HUES64 (cell line): ENCODE results near the gene CHD1.

Source experiments
- H3K27ac ChIP-seq: 2 replicates; pipeline ENCODE4 v1.7.0; 2013; ENCODE audit warnings: low read depth, low read length, inconsistent platforms
- H3K27me3 ChIP-seq: 2 replicates; pipeline ENCODE4 v1.6.1; 2013; ENCODE audit warnings: mild to moderate bottlenecking, low read length; ENCODE audit not compliant: insufficient read depth
- H3K36me3 ChIP-seq: 2 replicates; pipeline ENCODE4 v1.6.1; 2013; ENCODE audit warnings: mild to moderate bottlenecking, low read length; ENCODE audit not compliant: insufficient read depth
- H3K4me1 ChIP-seq: 2 replicates; pipeline ENCODE4 v1.6.1; 2013; ENCODE audit warnings: mild to moderate bottlenecking, low read length, moderate library complexity; ENCODE audit not compliant: insufficient read depth
- H3K4me3 ChIP-seq: 2 replicates; pipeline ENCODE4 v1.5.1; 2013; ENCODE audit warnings: mild to moderate bottlenecking, low read length, moderate library complexity
- H3K9ac ChIP-seq: 2 replicates; pipeline ENCODE4 v1.6.1; 2013; ENCODE audit warnings: mild to moderate bottlenecking, low read depth, low read length
- H3K9me3 ChIP-seq: 2 replicates; pipeline ENCODE4 v1.6.1; 2013; ENCODE audit warnings: low read depth, low read length; ENCODE audit not compliant: insufficient read depth
- WGBS: fragments of 150-250, 120-280 bp; methylation state at CpG from one replicate; pipeline ENCODE4 v1.1.7; 2013; ENCODE audit warnings: missing lambda C conversion rate; 5-methylcytosine and 5-hydroxymethylcytosine counted together

CHD1 gene

DNA sequence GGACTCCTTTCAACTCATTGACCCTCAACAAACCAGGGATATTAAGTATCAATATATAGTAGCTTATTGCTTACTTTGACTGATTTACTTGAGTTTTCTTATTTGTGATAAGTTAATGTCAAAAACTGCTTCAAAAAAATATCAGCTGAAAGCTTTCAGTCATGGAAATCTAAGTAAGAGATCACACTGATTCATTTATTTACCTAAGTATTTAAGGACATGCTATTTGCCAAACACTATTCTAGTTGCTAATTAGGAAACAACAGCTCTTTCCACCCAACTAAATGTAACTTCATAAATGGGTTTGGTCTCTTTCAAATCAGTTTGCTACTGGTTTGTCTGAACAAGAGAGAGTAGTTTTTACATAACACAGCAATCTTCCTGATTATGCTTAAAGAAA is 48.2 kb downstream of the CHD1 start:
- no peak overlapping the region for H3K9ac ChIP-seq
- H3K27me3 ChIP-seq = no peaks in the 10 kb centered on the region
- no peaks in the 10 kb centered on the region for H3K9me3 ChIP-seq
- no peaks in the 10 kb centered on the region for H3K4me1 ChIP-seq
- peaks cover 95% of the 10 kb centered on the region for H3K36me3 ChIP-seq
- no peak overlapping the region for H3K4me3 ChIP-seq
- no peak overlapping the region for H3K27ac ChIP-seq

DNA sequence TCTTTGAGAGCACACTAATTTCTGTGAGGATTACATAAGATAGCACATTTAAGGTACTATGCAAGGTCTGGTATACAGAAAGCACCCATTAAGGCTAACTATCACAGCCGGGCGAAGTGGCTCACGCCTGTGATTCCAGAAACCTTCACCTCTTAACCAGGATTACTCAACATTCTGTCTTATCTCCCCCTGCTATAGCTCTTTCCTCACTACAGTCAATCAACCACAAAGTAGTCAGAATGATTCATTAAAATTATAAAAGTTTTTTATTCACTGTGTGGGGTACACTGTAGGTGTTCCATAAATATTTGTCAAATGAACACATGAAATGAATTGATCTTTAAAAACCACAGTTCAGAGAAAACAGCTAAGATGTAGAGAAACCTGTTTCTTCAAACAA is 48.7 kb downstream of the CHD1 start:
- WGBS = 92% methylated on average over 3 of the region's 3 CpGs
- Histone ChIP-seq H3K9me3 (no peaks in the 10 kb centered on the region), H3K9ac (no peak overlapping the region), H3K4me1 (no peaks in the 10 kb centered on the region), H3K27me3 (no peaks in the 10 kb centered on the region), H3K4me3 (no peak overlapping the region), H3K36me3 (peaks cover 95% of the 10 kb centered on the region), H3K27ac (no peak overlapping the region)

DNA sequence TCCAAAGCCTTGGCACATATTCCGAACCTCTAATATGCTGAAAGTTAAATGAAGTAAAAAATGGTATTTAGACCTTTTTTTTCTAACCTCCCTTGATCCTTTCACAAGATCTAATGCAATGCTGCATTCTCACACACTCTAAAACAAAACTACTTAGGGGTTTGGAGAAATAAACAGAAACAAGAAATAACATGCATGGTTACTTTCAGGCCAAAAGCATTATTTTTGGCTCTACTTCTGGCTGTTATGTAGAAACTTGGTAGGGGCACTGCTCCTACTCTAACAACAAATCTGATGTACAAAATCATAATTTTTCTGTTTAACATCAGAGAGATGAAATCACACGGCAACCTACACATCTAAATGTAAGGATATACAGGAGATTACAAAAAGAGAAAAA is 51.2 kb downstream of the CHD1 start:
- no peak overlapping the region for H3K9ac ChIP-seq
- H3K9me3 ChIP-seq = no peaks in the 10 kb centered on the region
- no peaks in the 10 kb centered on the region for H3K4me1 ChIP-seq
- peaks cover 100% of the 10 kb centered on the region for H3K36me3 ChIP-seq
- no peaks in the 10 kb centered on the region for H3K27me3 ChIP-seq
- no peak overlapping the region for H3K4me3 ChIP-seq
- no CpG with 5 or more reads among the region's 2 CpGs for WGBS
- H3K27ac ChIP-seq = no peak overlapping the region

DNA sequence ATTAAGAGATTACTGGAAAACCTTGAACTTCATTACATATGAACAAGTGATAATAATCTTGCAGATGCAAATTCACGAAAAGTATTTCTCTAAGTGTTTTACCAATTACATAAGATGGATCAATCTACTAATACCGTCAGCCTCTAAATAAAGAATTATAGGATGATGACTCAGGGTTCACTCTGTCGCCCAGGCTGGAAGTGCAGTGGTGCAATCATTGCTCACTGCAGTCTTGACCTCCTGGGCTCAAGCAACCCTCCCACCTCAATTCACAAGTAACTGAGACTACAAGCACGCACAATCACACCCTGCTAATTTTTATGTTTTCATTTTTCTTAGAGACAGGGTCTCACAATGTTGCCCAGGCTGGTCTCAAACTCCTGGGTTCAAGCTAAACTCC is 56.1 kb downstream of the CHD1 start:
- H3K9me3 ChIP-seq = no peaks in the 10 kb centered on the region
- 93% methylated on average over 3 of the region's 4 CpGs for WGBS
- H3K4me1 ChIP-seq = no peaks in the 10 kb centered on the region
- no peaks in the 10 kb centered on the region for H3K27me3 ChIP-seq
- H3K4me3 ChIP-seq = no peak overlapping the region
- peaks cover 100% of the 10 kb centered on the region for H3K36me3 ChIP-seq
- H3K27ac ChIP-seq = no peak overlapping the region
- no peak overlapping the region for H3K9ac ChIP-seq

DNA sequence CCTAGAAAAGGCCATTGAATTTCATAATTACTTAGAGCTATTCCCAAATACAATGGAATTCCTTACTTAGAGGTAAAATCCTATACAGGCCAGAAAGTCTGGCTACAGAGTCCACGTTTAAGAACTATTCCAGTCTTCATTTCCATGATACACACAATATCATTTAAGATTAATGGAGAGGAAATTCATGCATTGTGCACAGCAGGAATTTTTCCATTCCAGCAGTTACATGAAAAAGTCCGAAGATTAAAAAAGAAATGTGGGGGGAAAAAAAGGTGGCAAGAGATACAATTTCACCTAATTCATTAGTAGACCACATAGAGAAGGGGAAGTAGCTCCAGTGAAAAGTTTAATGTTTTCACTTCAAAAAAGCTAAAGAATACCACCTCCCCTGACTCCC is 63.1 kb downstream of the CHD1 start:
- 90% methylated on average over 2 of the region's 2 CpGs for WGBS
- no peak overlapping the region for H3K9ac ChIP-seq
- H3K9me3 ChIP-seq = no peaks in the 10 kb centered on the region
- H3K4me1 ChIP-seq = no peaks in the 10 kb centered on the region
- H3K4me3 ChIP-seq = no peak overlapping the region
- H3K27ac ChIP-seq = no peak overlapping the region
- H3K36me3 ChIP-seq = peaks cover 100% of the 10 kb centered on the region
- no peaks in the 10 kb centered on the region for H3K27me3 ChIP-seq

DNA sequence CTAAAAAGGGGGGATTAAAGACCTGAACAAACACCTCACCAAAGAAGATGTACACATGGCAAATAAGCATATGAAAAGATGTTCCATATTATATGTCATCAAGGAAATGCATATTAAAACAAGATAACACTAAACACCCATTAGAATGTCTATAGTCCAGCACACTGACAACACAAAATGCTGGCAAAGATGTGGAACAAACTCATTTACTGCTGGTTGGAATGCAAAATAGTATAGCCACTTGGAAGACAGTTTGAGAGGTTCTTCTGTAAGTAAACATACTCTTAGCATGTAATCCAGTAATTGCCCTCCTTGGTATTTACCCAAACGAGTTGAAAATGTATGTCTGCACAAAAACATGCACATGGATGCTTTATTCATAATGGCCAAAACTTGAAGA is 81.8 kb downstream of the CHD1 start:
- H3K9me3 ChIP-seq = peaks cover 29% of the 10 kb centered on the region
- H3K9ac ChIP-seq = no peak overlapping the region
- no peaks in the 10 kb centered on the region for H3K27me3 ChIP-seq
- WGBS = 100% methylated on average over 1 of the region's 1 CpG
- H3K27ac ChIP-seq = no peak overlapping the region
- no peaks in the 10 kb centered on the region for H3K4me1 ChIP-seq
- no peak overlapping the region for H3K4me3 ChIP-seq
- no peaks in the 10 kb centered on the region for H3K36me3 ChIP-seq

DNA sequence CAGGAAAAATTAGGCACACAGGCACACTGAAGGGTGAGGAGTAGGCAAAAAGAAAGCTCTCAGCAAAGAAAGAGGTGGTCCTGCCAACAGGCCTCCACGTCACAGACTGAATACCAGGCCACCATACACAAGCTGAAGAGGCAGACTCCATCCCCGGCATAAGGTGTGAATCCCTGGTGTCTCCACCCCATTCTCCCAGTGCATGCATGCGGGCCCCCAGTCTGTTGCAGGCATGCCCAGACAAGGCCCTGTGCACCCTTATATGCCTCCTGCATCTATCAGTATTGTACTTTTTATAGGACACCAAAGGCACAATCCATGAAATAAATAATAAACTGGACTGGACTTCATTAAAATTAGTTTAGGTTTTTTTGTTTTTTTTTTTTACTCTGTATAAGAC is 82.3 kb downstream of the CHD1 start:
- H3K27me3 ChIP-seq = no peaks in the 10 kb centered on the region
- no peak overlapping the region for H3K9ac ChIP-seq
- no peaks in the 10 kb centered on the region for H3K4me1 ChIP-seq
- H3K27ac ChIP-seq = no peak overlapping the region
- no peaks in the 10 kb centered on the region for H3K36me3 ChIP-seq
- H3K9me3 ChIP-seq = peaks cover 29% of the 10 kb centered on the region
- no peak overlapping the region for H3K4me3 ChIP-seq
- 92% methylated on average over 3 of the region's 3 CpGs for WGBS

DNA sequence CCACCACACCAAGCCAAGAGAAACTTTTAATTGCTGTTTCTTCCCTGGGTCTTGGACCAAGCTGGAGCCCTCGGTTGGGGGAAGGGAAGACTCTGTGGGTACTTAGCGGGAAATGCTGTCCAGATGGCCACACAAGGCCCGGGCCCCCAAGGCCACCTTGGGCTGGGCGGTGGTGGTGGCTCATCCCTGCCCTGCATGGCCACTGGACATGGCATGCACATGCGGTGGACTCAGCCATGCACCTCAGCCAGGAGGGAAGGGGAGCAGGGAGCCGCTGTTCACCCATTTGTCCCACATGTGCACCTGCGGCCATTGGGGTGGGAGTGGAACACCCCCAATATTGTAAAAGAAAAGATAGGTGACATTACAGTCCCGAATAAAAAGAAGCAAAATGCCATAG is 82.9 kb downstream of the CHD1 start:
- Histone ChIP-seq H3K4me3 (no peak overlapping the region), H3K9ac (no peak overlapping the region), H3K9me3 (peaks cover 29% of the 10 kb centered on the region), H3K27ac (no peak overlapping the region), H3K4me1 (no peaks in the 10 kb centered on the region), H3K36me3 (no peaks in the 10 kb centered on the region), H3K27me3 (no peaks in the 10 kb centered on the region)
- WGBS = 96% methylated on average over 8 of the region's 8 CpGs

DNA sequence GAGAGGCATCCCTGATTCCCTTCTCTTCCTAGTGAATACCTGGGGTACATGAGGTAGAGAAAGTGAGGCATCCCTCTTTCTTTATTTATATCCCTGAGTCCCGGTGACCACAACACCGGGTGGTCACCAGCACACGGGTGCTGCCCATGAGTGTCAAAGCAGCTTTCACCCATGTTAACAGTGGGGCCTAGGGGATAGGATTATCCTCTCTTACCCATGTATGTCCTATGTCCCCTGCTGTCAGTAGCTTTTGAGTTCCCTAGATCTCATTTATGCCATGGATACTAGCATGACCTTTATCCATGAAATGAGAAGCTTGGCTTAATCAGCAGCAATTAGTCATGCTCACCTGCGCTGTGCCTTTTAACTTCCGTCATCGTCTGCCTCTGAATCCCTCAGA is 83.9 kb downstream of the CHD1 start:
- Histone ChIP-seq H3K27ac (peak overlapping the region; percentile 6; the same call in 1 of the 2 replicates), H3K36me3 (no peaks in the 10 kb centered on the region), H3K27me3 (no peaks in the 10 kb centered on the region), H3K4me1 (no peaks in the 10 kb centered on the region), H3K4me3 (no peak overlapping the region), H3K9ac (no peak overlapping the region), H3K9me3 (peaks cover 29% of the 10 kb centered on the region)
- 95% methylated on average over 6 of the region's 6 CpGs for WGBS

DNA sequence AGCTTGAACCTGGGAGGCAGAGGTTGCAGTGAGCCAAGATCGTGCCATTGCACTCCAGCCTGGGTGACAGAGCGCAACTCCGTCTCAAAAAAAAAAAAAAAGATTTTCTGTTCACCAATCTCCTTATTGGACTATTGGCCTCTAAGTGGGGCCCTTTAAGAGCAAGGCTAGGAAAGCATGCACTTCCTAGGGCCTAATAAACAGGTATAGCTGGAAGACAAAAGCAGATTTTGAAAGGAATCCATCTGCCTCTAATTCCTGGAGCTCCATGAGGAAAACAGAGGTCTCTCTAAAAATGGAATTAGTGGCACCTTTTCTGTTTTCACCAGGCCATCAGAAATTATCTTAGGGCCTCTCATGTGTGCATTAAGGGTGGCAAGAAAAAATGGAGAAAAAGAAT is 85.3 kb downstream of the CHD1 start:
- no peak overlapping the region for H3K27ac ChIP-seq
- H3K9ac ChIP-seq = no peak overlapping the region
- no peaks in the 10 kb centered on the region for H3K36me3 ChIP-seq
- no peaks in the 10 kb centered on the region for H3K27me3 ChIP-seq
- no peak overlapping the region for H3K4me3 ChIP-seq
- 89% methylated on average over 3 of the region's 3 CpGs for WGBS
- H3K9me3 ChIP-seq = peaks cover 29% of the 10 kb centered on the region
- no peaks in the 10 kb centered on the region for H3K4me1 ChIP-seq

DNA sequence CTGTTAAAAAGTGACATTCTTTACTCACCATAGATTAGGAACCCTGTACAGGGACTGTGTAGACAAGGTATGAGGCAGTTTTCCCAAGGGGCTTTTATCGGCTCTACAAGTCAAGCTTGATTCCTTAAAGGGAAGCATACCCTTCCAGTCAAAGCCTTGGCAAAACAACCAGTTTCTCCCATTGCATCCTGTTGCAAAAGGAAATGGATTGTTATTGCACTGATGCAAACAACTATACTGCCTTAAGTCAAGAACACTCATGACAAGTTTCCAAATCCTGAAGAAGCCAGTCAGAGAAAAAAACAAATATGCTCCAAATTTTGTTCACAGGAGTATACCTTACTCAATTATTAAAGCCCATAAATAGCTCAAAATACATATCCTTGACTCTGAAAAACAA is 87.9 kb downstream of the CHD1 start:
- Histone ChIP-seq H3K27me3 (no peaks in the 10 kb centered on the region), H3K9ac (no peak overlapping the region), H3K27ac (no peak overlapping the region), H3K4me1 (no peaks in the 10 kb centered on the region), H3K36me3 (no peaks in the 10 kb centered on the region), H3K4me3 (no peak overlapping the region), H3K9me3 (peaks cover 28% of the 10 kb centered on the region)
- whole genome bisulfite sequencing = 100% methylated on average over 1 of the region's 1 CpG

DNA sequence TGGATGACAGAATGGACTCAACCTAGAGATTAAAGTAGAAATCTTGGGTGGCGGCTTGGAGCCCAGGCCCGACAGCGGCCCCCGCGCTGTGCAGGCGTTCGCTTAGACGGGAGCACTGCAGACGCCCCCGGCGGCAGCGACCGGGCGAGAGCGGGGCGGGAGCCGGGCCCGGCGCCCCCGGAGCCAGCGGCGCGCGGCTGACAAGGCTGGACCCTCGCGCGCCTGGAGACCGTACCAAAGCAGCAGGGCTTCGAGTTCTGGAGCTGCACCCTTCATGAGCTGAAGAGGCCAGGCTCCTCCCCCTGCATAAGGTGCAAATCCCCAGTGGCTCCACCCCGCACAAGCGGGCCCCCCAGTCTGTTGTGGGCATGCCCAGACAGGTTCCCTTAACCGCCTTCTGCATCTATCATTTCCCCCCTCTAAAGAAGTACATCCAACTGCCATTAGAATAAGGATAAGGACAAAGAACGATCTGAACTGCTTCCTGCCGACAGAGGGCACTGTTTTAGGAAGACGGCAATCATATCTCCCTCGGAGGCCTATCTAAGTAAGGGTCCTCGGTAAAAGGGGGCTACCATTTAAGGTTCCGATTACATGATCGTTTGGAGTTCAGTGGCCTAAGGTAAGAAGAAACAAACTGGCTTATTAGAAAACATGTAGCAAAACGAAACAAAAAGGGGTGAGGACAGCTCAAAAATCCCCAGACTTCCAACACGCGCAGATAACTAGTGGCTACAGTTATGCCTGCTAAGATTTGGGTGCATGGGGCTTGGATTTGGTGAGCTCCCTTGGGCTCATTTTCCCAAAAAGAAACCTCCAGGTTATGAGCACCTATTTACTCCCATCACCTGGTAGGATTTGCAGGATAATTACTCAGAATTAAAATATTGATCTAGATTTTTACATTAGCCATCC is 89.1 kb downstream of the CHD1 start:
- H3K9ac ChIP-seq = no peak overlapping the region
- WGBS = 95% methylated on average over 42 of the region's 42 CpGs
- no peaks in the 10 kb centered on the region for H3K27me3 ChIP-seq
- H3K27ac ChIP-seq = no peak overlapping the region
- no peaks in the 10 kb centered on the region for H3K36me3 ChIP-seq
- peaks cover 18% of the 10 kb centered on the region for H3K9me3 ChIP-seq
- H3K4me3 ChIP-seq = no peak overlapping the region
- H3K4me1 ChIP-seq = no peaks in the 10 kb centered on the region
